Measurements from ENCODE around the gene DDX5. TPM values are rescaled to one million over a fixed set of nuclear protein-coding genes. Genes with fewer than 3 reads are reported as not detected.

The DDX5 gene
- total RNA-seq, 3 donors from 2014 or later = 616 to 794 (median 655) TPM

DNA sequence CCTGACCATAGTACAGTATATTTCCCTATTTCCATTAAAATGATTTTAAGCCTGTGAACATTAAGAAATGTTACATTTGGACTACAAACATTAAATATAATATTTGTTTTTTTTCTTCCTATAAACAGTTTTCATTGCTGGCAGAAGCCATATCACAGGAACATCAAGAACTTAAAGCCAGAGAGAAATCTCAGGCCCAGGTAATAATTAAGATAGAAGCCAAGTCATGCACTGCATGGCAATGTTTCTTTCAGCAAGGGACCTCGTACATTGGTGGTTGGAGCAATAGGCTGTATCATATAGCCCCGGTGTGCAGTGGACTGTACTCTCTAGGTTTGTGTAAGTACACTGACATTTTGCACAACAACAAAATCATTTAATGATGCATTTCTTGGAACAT lies 30.8 kb upstream of the DDX5 start:
- no peaks in the 10 kb centered on the region for H3K27me3 ChIP-seq
- peaks cover 9% of the 10 kb centered on the region for H3K36me3 ChIP-seq
- DNase-seq (ENCODE audit: low spot score in 2 of 2) = no peak
- H3K4me3 ChIP-seq = no peak overlapping the region
- TF ChIP-seq, protein P1, sequence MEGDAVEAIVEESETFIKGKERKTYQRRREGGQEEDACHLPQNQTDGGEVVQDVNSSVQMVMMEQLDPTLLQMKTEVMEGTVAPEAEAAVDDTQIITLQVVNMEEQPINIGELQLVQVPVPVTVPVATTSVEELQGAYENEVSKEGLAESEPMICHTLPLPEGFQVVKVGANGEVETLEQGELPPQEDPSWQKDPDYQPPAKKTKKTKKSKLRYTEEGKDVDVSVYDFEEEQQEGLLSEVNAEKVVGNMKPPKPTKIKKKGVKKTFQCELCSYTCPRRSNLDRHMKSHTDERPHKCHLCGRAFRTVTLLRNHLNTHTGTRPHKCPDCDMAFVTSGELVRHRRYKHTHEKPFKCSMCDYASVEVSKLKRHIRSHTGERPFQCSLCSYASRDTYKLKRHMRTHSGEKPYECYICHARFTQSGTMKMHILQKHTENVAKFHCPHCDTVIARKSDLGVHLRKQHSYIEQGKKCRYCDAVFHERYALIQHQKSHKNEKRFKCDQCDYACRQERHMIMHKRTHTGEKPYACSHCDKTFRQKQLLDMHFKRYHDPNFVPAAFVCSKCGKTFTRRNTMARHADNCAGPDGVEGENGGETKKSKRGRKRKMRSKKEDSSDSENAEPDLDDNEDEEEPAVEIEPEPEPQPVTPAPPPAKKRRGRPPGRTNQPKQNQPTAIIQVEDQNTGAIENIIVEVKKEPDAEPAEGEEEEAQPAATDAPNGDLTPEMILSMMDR (IDR thresholded peaks at IDR 0.05) = no peak
- TF ChIP-seq POLR2A (IDR thresholded peaks at IDR 0.05) (no peak), POLR2AphosphoS5 (IDR thresholded peaks at IDR 0.05) (no peak)
- no peak overlapping the region for H3K27ac ChIP-seq
- no peaks in the 10 kb centered on the region for H3K4me1 ChIP-seq
- H3K9me3 ChIP-seq = no peaks in the 10 kb centered on the region
- intact Hi-C loops (cut with DNase I; ENCODE audit: low total_unique reads) = no loop called here

- TF ChIP-seq, protein P1 (IDR thresholded peaks at IDR 0.05) = no peak
- no peak for DNase-seq (ENCODE audit: low spot score in 2 of 2)
- Histone ChIP-seq H3K4me3 (no peak overlapping the region), H3K36me3 (peaks cover 13% of the 10 kb centered on the region), H3K4me1 (no peaks in the 10 kb centered on the region), H3K9me3 (no peaks in the 10 kb centered on the region), H3K27ac (no peak overlapping the region), H3K27me3 (no peaks in the 10 kb centered on the region)
- intact Hi-C loops (cut with DNase I; ENCODE audit: low total_unique reads) = no loop called here
Measured at GRCh38 chr17:64535357-64535756, 29.3 kb upstream of the DDX5 start.

GRCh38 chr17:64534187-64534586 lies 28.1 kb upstream of the DDX5 start:
- Histone ChIP-seq H3K36me3 (peaks cover 15% of the 10 kb centered on the region), H3K4me1 (no peaks in the 10 kb centered on the region), H3K27me3 (no peaks in the 10 kb centered on the region), H3K27ac (no peak overlapping the region), H3K4me3 (no peak overlapping the region), H3K9me3 (no peaks in the 10 kb centered on the region)
- TF ChIP-seq, protein P1 (IDR thresholded peaks at IDR 0.05) = no peak
- TF ChIP-seq POLR2AphosphoS5 (IDR thresholded peaks at IDR 0.05) (no peak), POLR2A (IDR thresholded peaks at IDR 0.05) (no peak)
- intact Hi-C loops (cut with DNase I; ENCODE audit: low total_unique reads) = no loop called here
- DNase-seq (ENCODE audit: low spot score in 2 of 2) = no peak

DNA sequence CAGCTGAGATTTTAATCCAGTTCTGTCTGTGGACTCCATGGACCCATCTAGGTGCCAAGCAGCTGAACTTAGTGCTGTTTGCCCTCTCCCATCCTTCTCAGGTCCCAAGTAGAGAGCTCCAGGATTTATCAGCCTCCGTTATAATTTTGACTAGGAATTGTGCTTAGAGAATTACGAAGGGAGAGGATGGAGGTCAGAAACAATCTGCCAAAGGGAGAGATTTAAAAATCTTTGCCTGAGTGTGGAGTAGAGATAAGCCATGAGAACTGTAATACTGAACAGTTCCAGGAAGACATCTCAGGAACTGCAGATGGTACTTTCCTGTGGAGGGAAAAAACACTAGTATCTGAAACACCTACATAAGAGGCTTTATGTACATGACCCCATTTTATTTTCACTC lies 27.7 kb upstream of the DDX5 start:
- TF ChIP-seq POLR2A (IDR thresholded peaks at IDR 0.05) (no peak), POLR2AphosphoS5 (IDR thresholded peaks at IDR 0.05) (no peak)
- TF ChIP-seq, protein P1 (IDR thresholded peaks at IDR 0.05) = no peak
- Histone ChIP-seq H3K36me3 (peaks cover 19% of the 10 kb centered on the region), H3K4me3 (no peak overlapping the region), H3K27me3 (no peaks in the 10 kb centered on the region), H3K4me1 (no peaks in the 10 kb centered on the region), H3K27ac (no peak overlapping the region), H3K9me3 (no peaks in the 10 kb centered on the region)
- intact Hi-C loops (cut with DNase I; ENCODE audit: low total_unique reads) = no loop called here
- DNase-seq (ENCODE audit: low spot score in 2 of 2) = no peak

DNA sequence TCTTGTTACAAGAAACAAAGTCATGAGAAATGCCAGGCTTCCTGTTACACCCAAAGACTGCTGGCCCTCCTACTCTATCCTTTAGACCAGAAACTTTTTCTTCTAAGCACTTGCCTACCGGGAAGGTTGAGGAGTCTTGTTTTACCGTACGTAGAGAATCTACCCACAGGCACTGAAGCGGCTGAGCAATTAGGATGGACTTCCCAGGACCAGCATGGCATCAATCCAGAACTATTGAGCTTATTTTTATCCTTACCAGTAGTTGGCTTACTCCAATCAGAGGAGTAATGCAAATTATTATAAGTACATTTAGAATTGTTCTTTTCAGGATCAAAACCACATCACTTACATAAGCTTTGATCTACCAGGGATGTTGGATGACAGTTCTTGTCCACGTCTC lies 26.3 kb upstream of the DDX5 start:
- no peaks in the 10 kb centered on the region for H3K4me1 ChIP-seq
- TF ChIP-seq, protein P1 (IDR thresholded peaks at IDR 0.05) = no peak
- no peak for TF ChIP-seq POLR2AphosphoS5 (IDR thresholded peaks at IDR 0.05)
- no peak for TF ChIP-seq POLR2A (IDR thresholded peaks at IDR 0.05)
- intact Hi-C loops (cut with DNase I; ENCODE audit: low total_unique reads) = no loop called here
- DNase-seq (ENCODE audit: low spot score in 2 of 2) = no peak
- H3K27ac ChIP-seq = peak overlapping the region; percentile 16 to 28
- H3K36me3 ChIP-seq = peaks cover 26% of the 10 kb centered on the region
- H3K4me3 ChIP-seq = no peak overlapping the region
- H3K27me3 ChIP-seq = no peaks in the 10 kb centered on the region
- H3K9me3 ChIP-seq = no peaks in the 10 kb centered on the region
